AG04450 (cell line): ENCODE measurements around the gene TUBB6. TPM values are rescaled to one million over a fixed set of nuclear protein-coding genes. Genes with fewer than 3 reads are reported as not detected.

ENCODE experiments used
- polyA plus RNA-seq: library from polyadenylated mRNA; depleted of rRNA; stranded (reverse); fragments of >200 nt; gene quantifications from 2 replicates; pipeline ENCODE4 v1.2.3, GENCODE V29; 2011; rRNA removed
- small RNA-seq: library from RNA; depleted of rRNA; stranded (forward); fragments of <200 nt; gene quantifications from one replicate; pipeline ENCODE3, GENCODE V24; 2012; ENCODE audit warnings: low read depth; ENCODE audit not compliant: insufficient read length

Gene TUBB6
- polyA plus RNA-seq, 1 experiment, result 398 TPM

Small RNA genes lying within 50 kb of the gene (small RNA-seq; reads per million reads assigned to genes)
- not detected for gene RNU6-170P

Other genes starting within 250 kb of the TUBB6 start
- gene ANKRD62, start 214.4 kb upstream of the TUBB6 start, polyA plus RNA-seq, result not detected in 2 replicates
- gene CIDEA, start 53.9 kb upstream of the TUBB6 start, polyA plus RNA-seq, result 0.17 TPM in 1 of 2 replicates, not detected in the other
- 30.3 and 38.0 TPM in 2 replicates for gene AFG3L2, start 69.0 kb downstream of the TUBB6 start, polyA plus RNA-seq
- gene PRELID3A, start 99.7 kb downstream of the TUBB6 start, polyA plus RNA-seq, result 4.7 and 6.0 TPM in 2 replicates